CD4-positive, alpha-beta T cell (primary cell): ENCODE results near the gene EHMT2. TPM values are rescaled to one million over a fixed set of nuclear protein-coding genes. Genes with fewer than 3 reads are reported as not detected.
A peak's percentile ranks its signal among the peaks of the same experiment; 100 is the strongest.

Experiments used
- ATAC-seq: fragments of 200-7000 bp; cut with Tn5 transposase; one replicate; pipeline ENCODE4 v1.10.0; 2022; ENCODE audit warnings: mild to moderate bottlenecking; ENCODE audit not compliant: poor library complexity
- CTCF ChIA-PET: fragments of 350-600 bp; sonication (Branson Sonifier 250); formaldehyde crosslinking; loops from one replicate; lab custom pipeline; 2021; ENCODE audit warnings: antibody characterized with exemption, inconsistent platforms; lab: Charles Lee
- POLR2A ChIA-PET: fragments of 350-600 bp; sonication (Branson Sonifier 250); formaldehyde crosslinking; loops from one replicate; lab custom pipeline; 2021; ENCODE audit warnings: antibody characterized with exemption, inconsistent platforms; lab: Charles Lee
- DNase-seq, 14 experiments: peaks; one replicate each; pipeline ENCODE4 v3.0.0-alpha.2; 2013 to 2020; ENCODE audit warnings: mixed read lengths in 2 of 14
- H3K27ac ChIP-seq, 2 donors: one replicate each; pipeline versions ENCODE4 v1.5.1 to v1.7.0; 2013; ENCODE audit warnings: low read length in 2 of 2, low read depth in 1 of 2, mild to moderate bottlenecking in 1 of 2
- H3K27me3 ChIP-seq, 2 experiments: 1 replicate in 1 of 2; 2 replicates in 1 of 2; pipeline versions ENCODE4 v1.6.1 to v1.7.0; 2013; ENCODE audit warnings: low read length in 2 of 2, control low read depth in 1 of 2, mild to moderate bottlenecking in 1 of 2, moderate library complexity in 1 of 2; ENCODE audit not compliant: insufficient read depth in 2 of 2, control insufficient read depth in 1 of 2
- H3K36me3 ChIP-seq: one replicate; pipeline ENCODE4 v1.6.1; 2013; ENCODE audit warnings: low read length, control low read depth; ENCODE audit not compliant: insufficient read depth
- H3K4me1 ChIP-seq: one replicate; pipeline ENCODE4 v1.6.1; 2013; ENCODE audit warnings: low read length, control low read depth; ENCODE audit not compliant: insufficient read depth
- H3K4me3 ChIP-seq: one replicate; pipeline ENCODE4 v1.5.1; 2013; ENCODE audit warnings: mild to moderate bottlenecking, low read length, moderate library complexity
- H3K9me3 ChIP-seq, 2 experiments: 1 replicate in 1 of 2; 2 replicates in 1 of 2; pipeline versions ENCODE4 v1.6.1 to v1.7.0; 2013; ENCODE audit warnings: low read length in 2 of 2, mild to moderate bottlenecking in 2 of 2, control low read depth in 1 of 2, moderate library complexity in 1 of 2; ENCODE audit not compliant: control insufficient read depth in 1 of 2, insufficient read depth in 1 of 2
- H3K27ac Mint-ChIP-seq: one replicate; pipeline ENCODE4 v1.8.0; 2020; ENCODE audit warnings: mixed read lengths
- H3K27me3 Mint-ChIP-seq: one replicate; pipeline ENCODE4 v1.8.0; 2021; ENCODE audit warnings: mixed read lengths
- H3K36me3 Mint-ChIP-seq: one replicate; pipeline ENCODE4 v1.8.0; 2021; ENCODE audit warnings: low read depth, mixed read lengths
- H3K4me1 Mint-ChIP-seq: one replicate; pipeline ENCODE4 v1.8.0; 2021; ENCODE audit warnings: low read depth, mixed read lengths
- H3K4me3 Mint-ChIP-seq: one replicate; pipeline ENCODE4 v1.8.0; 2020; ENCODE audit warnings: mild to moderate bottlenecking, mixed read lengths
- H3K9me3 Mint-ChIP-seq: one replicate; pipeline ENCODE4 v1.8.0; 2020; ENCODE audit warnings: mixed read lengths
- intact Hi-C, 2 experiments: fragments of 100-400 bp; cut with DNase I in 1 of 2; cut with micrococcal nuclease in 1 of 2; formaldehyde crosslinking; loops; one replicate each; pipeline versions ENCODE4 v1.15.1 to v1.9.0; 2023 to 2025; cut with DNase I, micrococcal nuclease
- total RNA-seq, 174 experiments: library from RNA in 2 of 174; stranded (reverse) in 2 of 174; gene quantifications; one replicate each; pipeline ENCODE4 v1.2.3 and lab custom pipeline; 2021 to 2026
- TF ChIP-seq, protein P1 (sequence below): fragments of 200-600 bp; IDR thresholded peaks from one replicate; pipeline ENCODE4 v1.8.0; 2022; ENCODE audit warnings: antibody characterized with exemption, mild to moderate bottlenecking

EHMT2 gene
- total RNA-seq, 2 experiments from 2014 or later = 36.3 to 36.6 TPM

DNA sequence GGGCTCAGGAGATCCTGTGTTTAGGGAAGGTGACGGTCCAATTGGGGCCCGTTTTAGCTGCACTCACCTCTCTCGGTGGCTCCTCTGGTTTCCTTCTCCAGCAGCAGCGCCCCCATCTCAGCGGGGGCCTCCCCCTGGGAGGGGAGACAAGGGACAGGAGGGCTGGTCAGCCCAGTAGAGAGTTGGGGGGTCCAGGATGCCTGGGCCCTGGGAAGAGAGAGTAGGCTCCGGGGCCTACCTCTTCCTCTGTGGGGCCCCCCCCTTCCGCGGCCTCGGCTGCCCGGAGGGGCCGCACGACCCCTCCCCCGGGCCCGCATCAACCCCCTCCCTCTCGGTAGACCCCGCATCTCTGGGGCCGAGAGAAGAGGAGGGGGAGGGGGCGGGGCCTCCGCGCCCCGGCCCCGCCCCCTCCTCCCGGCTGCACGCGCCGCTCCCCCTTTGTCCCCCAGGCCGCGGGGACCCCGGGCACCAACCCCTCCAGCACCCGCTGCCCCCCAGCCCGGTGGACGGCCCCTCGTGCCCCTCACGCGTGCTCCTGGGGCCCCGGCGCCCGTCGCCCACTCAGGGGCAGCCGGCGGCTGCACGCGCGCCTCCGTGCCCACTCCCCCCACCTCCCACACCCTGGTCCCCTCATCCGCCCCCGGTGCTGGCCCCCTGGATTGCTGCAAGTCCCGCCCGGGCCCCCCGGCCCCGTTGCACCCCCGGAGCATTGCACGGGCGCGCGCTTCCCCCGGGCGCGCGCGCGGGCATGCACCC lies 464 bp downstream of the EHMT2 start:
- POLR2A ChIA-PET = interaction anchor here (0.6 to 2.7 kb wide), 15 partner anchors 32 to 1075 kb away, joined by 3 to 21 read pairs (median 4); partner anchors contain the start of genes ABHD16A, BAG6, DDX39B and DXO
- CTCF ChIA-PET = interaction anchor here (0.7 to 1.3 kb wide), 2 partner anchors 55 to 67 kb away, joined by 4 read pairs; no protein-coding TSS in a partner anchor
- ATAC-seq = no peak
- H3K27ac Mint-ChIP-seq = peak overlapping the region; percentile 98
- intact Hi-C loops = loop anchor here (2.0 to 5.0 kb wide), 5 partner anchors 36 to 350 kb away; partner anchors contain the start of genes NELFE (in 2 of the 2), SKIC2 (in 2 of the 2), ATP6V1G2 (in 1 of the 2) and GPSM3 (in 1 of the 2)
- Histone ChIP-seq H3K27me3 (no peaks in the 10 kb centered on the region), H3K36me3 (peaks cover 24% of the 10 kb centered on the region), H3K9me3 (no peaks in the 10 kb centered on the region), H3K27ac (peak overlapping the region; percentile 62 to 77), H3K4me3 (peak overlapping the region; percentile 99), H3K4me1 (peaks cover 42% of the 10 kb centered on the region)
- no peaks in the 10 kb centered on the region for H3K27me3 Mint-ChIP-seq
- H3K4me3 Mint-ChIP-seq = peak overlapping the region; percentile 87
- peaks cover 35% of the 10 kb centered on the region for H3K4me1 Mint-ChIP-seq
- peaks cover 54% of the 10 kb centered on the region for H3K36me3 Mint-ChIP-seq
- TF ChIP-seq, protein P1, sequence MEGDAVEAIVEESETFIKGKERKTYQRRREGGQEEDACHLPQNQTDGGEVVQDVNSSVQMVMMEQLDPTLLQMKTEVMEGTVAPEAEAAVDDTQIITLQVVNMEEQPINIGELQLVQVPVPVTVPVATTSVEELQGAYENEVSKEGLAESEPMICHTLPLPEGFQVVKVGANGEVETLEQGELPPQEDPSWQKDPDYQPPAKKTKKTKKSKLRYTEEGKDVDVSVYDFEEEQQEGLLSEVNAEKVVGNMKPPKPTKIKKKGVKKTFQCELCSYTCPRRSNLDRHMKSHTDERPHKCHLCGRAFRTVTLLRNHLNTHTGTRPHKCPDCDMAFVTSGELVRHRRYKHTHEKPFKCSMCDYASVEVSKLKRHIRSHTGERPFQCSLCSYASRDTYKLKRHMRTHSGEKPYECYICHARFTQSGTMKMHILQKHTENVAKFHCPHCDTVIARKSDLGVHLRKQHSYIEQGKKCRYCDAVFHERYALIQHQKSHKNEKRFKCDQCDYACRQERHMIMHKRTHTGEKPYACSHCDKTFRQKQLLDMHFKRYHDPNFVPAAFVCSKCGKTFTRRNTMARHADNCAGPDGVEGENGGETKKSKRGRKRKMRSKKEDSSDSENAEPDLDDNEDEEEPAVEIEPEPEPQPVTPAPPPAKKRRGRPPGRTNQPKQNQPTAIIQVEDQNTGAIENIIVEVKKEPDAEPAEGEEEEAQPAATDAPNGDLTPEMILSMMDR = no peak
- H3K9me3 Mint-ChIP-seq = no peaks in the 10 kb centered on the region
- DNase-seq = peak in 4 of 14 experiments; percentile 4 to 40 (median 17)

DNA sequence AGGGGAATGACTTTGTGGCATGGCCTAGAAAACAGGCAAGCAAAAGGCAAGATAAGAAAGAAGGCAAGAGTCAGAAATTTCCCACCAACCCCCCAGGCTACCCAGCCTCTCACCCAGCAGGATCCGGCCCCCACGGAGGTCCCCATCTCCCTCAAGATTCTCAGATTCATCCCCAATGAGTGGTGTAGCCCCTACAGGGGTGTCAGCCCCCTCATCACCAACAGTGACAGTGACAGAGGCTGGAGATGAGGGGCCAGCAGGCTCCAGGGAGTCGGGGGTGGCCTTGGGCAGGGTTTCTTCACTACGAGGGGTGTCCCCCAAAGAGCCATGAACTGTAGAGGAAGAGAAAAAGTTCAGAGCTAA lies 1.0 kb downstream of the EHMT2 start:
- Mint-ChIP-seq H3K4me3 (peak overlapping the region; percentile 87), H3K36me3 (peaks cover 58% of the 10 kb centered on the region), H3K4me1 (peaks cover 34% of the 10 kb centered on the region), H3K27ac (peak overlapping the region; percentile 83), H3K9me3 (no peaks in the 10 kb centered on the region), H3K27me3 (no peaks in the 10 kb centered on the region)
- DNase-seq = no peak
- ChIA-PET CTCF (no interaction called here), POLR2A (interaction anchor here (2.7 kb wide), 1 partner anchor 33 kb away, joined by 21 read pairs; the partner anchor contains the start of gene NEU1)
- H3K27me3 ChIP-seq = no peaks in the 10 kb centered on the region
- intact Hi-C loops = loop anchor here (2.0 to 5.0 kb wide), 5 partner anchors 36 to 349 kb away; partner anchors contain the start of genes NELFE (in 2 of the 2), SKIC2 (in 2 of the 2), ATP6V1G2 (in 1 of the 2) and GPSM3 (in 1 of the 2)
- ATAC-seq = no peak
- peaks cover 42% of the 10 kb centered on the region for H3K4me1 ChIP-seq
- H3K27ac ChIP-seq = peak overlapping the region; percentile 62 to 77
- no peaks in the 10 kb centered on the region for H3K9me3 ChIP-seq
- peaks cover 27% of the 10 kb centered on the region for H3K36me3 ChIP-seq
- TF ChIP-seq, protein P1 = no peak
- H3K4me3 ChIP-seq = peak overlapping the region; percentile 99

DNA sequence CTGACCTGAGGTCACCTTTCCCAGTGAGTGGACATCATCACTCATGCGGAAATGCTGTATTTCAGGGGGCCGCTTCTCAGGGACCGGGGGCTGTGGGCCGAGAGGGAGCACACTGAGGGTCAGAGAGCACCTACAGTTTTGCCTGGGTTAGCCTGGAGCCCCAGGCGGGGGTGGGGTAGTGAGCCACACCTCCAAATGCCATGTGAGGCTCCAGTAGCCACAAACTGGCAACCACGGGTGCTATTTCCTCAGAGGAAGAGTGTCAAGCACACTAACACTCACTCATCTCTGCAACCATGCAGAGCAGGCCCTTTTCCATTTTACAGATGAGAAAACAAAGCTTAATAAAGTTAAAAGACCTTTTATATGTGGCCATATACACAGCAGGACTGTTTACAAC lies 4.7 kb downstream of the EHMT2 start:
- peaks cover 73% of the 10 kb centered on the region for H3K36me3 Mint-ChIP-seq
- ChIA-PET CTCF (no interaction called here), POLR2A (no interaction called here)
- DNase-seq (no peak), ATAC-seq (no peak)
- TF ChIP-seq, protein P1 = no peak
- intact Hi-C loops = no loop called here
- no peak overlapping the region for H3K27ac Mint-ChIP-seq
- no peaks in the 10 kb centered on the region for H3K27me3 ChIP-seq
- no peak overlapping the region for H3K27ac ChIP-seq
- H3K4me3 ChIP-seq = no peak overlapping the region
- H3K4me3 Mint-ChIP-seq = no peak overlapping the region
- H3K27me3 Mint-ChIP-seq = no peaks in the 10 kb centered on the region
- no peaks in the 10 kb centered on the region for H3K9me3 ChIP-seq
- no peaks in the 10 kb centered on the region for H3K9me3 Mint-ChIP-seq
- H3K4me1 Mint-ChIP-seq = peaks cover 14% of the 10 kb centered on the region
- H3K36me3 ChIP-seq = peaks cover 54% of the 10 kb centered on the region
- peaks cover 20% of the 10 kb centered on the region for H3K4me1 ChIP-seq
